Measurements from ENCODE around the gene ARF6.

ARF6 gene

DNA sequence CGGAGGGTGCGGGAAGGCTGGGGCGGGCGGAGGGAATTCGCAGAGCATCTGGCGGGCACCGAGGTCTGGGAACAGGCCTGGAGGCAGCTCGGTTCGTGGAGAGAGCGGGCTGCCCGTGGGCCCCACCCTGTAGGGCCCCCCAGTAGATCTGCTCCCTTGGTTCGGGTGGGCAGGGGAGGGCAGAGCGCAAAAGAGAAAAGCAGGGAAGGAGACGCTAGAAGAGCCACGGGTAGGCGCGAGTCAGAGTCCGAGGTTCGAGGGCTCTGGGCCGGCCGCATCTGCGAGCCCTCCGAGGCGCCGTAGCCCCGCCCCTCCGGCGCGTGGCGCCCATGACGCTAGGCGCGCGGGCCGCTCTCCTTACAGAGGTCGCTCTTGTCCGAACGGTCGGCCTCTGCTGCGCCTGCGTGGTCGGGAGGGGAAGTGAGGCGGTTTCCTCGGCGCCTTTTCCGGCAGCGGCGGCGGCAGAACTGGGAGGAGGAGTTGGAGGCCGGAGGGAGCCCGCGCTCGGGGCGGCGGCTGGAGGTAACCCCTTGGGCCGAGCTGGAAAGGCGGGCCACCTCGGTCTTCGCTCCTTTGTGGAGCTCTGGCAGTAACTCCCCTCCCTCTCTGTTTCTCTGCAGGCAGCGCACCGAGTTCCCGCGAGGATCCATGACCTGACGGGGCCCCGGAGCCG, at the start of gene ARF6:
Gene ARF6 (plus strand): TSS at position 447 of the 673 bp plus-strand sequence. CDS start 655 bp downstream, outside the sequence.
- TF ChIP-seq, protein P1, sequence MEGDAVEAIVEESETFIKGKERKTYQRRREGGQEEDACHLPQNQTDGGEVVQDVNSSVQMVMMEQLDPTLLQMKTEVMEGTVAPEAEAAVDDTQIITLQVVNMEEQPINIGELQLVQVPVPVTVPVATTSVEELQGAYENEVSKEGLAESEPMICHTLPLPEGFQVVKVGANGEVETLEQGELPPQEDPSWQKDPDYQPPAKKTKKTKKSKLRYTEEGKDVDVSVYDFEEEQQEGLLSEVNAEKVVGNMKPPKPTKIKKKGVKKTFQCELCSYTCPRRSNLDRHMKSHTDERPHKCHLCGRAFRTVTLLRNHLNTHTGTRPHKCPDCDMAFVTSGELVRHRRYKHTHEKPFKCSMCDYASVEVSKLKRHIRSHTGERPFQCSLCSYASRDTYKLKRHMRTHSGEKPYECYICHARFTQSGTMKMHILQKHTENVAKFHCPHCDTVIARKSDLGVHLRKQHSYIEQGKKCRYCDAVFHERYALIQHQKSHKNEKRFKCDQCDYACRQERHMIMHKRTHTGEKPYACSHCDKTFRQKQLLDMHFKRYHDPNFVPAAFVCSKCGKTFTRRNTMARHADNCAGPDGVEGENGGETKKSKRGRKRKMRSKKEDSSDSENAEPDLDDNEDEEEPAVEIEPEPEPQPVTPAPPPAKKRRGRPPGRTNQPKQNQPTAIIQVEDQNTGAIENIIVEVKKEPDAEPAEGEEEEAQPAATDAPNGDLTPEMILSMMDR (conservative IDR thresholded peaks at IDR 0.05; ENCODE audit: low read depth, low read length), result no peak
- H3K36me3 ChIP-seq (ENCODE audit: insufficient read depth), result 0 out of 2 replicates have a peak, but pooled peaks cover 2% of the 10 kb centered on the region
- H3K4me3 ChIP-seq (IDR thresholded peaks at IDR 0.05; ENCODE audit: insufficient read depth, low read depth, low read length), result no peak within 1 kb of the TSS
- H3K9ac ChIP-seq, result peak within 1 kb of the TSS; percentile 96
- H3K27me3 ChIP-seq (ENCODE audit: insufficient read depth, low read depth), result no peaks in the 10 kb centered on the region
- H2AFZ ChIP-seq (ENCODE audit: low read depth), result peak within 1 kb of the TSS; percentile 19; the same call in 1 of the 2 replicates
- H3K27ac ChIP-seq, result peak within 1 kb of the TSS; percentile 96
- peaks cover 18% of the 10 kb centered on the region for H4K20me1 ChIP-seq (ENCODE audit: insufficient read depth)
- peaks cover 48% of the 10 kb centered on the region for H3K79me2 ChIP-seq (ENCODE audit: insufficient read depth, low read depth)
- H3K4me1 ChIP-seq (ENCODE audit: low read depth, poor library complexity, severe bottlenecking), result peaks cover 29% of the 10 kb centered on the region
- H3K4me2 ChIP-seq, result peak within 1 kb of the TSS; percentile 92

DNA sequence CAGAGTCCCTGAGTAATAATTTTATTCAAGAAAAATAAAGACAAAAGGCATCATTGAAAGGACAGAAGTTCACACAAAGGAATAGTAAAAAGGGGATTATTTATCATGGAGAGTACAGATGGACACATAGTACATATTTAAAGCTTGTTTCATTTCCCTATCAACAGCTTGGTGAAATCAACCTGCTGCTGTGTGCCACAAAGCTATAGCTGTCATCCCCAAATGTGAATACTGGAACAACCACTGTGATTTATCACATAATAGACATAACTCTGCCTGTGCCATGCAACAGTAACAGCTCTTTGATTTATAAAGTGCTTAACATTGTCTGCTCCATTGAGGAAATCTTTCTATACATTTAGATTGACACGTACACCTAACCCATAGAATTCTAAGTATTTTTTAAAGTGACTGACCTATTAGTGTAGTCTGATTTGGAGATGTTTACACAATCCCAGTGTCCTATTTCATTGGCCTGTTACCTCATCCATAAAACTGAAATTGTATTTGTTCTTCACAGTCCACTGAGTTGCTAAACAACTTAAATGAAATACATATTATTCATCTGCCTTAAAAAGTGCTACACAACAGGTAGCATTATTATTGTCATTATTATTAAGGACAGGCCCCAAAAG, 43.6 kb upstream of the ARF6 start:
- H3K4me1 ChIP-seq (ENCODE audit: low read depth, poor library complexity, severe bottlenecking), result peaks cover 16% of the 10 kb centered on the region
- no peak overlapping the region for H3K27ac ChIP-seq
- TF ChIP-seq, protein P1 (conservative IDR thresholded peaks at IDR 0.05; ENCODE audit: low read depth, low read length), result no peak
- peaks cover 36% of the 10 kb centered on the region; the same call in 1 of the 2 replicates for H3K79me2 ChIP-seq (ENCODE audit: insufficient read depth, low read depth)
- no peaks in the 10 kb centered on the region for H4K20me1 ChIP-seq (ENCODE audit: insufficient read depth)
- H3K4me3 ChIP-seq (IDR thresholded peaks at IDR 0.05; ENCODE audit: insufficient read depth, low read depth, low read length), result no peak overlapping the region
- H3K27me3 ChIP-seq (ENCODE audit: insufficient read depth, low read depth), result no peaks in the 10 kb centered on the region
- no peaks in the 10 kb centered on the region; the same call in 1 of the 2 replicates for H3K36me3 ChIP-seq (ENCODE audit: insufficient read depth)
- H3K4me2 ChIP-seq, result no peak overlapping the region
- H3K9ac ChIP-seq, result no peak overlapping the region
- no peak overlapping the region for H2AFZ ChIP-seq (ENCODE audit: low read depth)

DNA sequence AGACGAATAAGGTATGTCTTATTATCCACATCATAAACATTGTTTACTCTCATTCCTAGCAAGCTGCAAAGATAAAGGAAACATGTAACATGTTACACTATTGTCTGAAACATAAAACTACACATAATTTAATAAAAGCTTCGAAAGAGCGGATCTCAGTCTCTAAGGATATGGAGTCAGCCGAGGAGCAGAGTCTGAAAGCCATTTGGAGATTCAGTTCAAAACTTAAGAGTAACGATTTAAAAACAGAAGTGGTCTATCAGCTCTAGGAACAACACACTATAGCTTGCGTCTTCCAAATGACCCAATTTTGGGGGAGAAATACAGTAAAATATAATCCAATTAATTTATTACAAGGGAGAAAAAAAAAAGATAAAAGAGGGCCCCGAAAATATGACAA, 41.1 kb upstream of the ARF6 start:
- Histone ChIP-seq H3K9ac (peak overlapping the region; percentile 81), H3K4me3 (IDR thresholded peaks at IDR 0.05; ENCODE audit: insufficient read depth, low read depth, low read length) (no peak overlapping the region), H4K20me1 (ENCODE audit: insufficient read depth) (no peaks in the 10 kb centered on the region), H3K27ac (peak overlapping the region; percentile 62), H3K27me3 (ENCODE audit: insufficient read depth, low read depth) (no peaks in the 10 kb centered on the region), H2AFZ (ENCODE audit: low read depth) (no peak overlapping the region; the same call in 1 of the 2 replicates), H3K79me2 (ENCODE audit: insufficient read depth, low read depth) (peaks cover 36% of the 10 kb centered on the region; the same call in 1 of the 2 replicates), H3K36me3 (ENCODE audit: insufficient read depth) (no peaks in the 10 kb centered on the region), H3K4me1 (ENCODE audit: low read depth, poor library complexity, severe bottlenecking) (peaks cover 17% of the 10 kb centered on the region), H3K4me2 (peak overlapping the region; percentile 94)
- TF ChIP-seq, protein P1 (conservative IDR thresholded peaks at IDR 0.05; ENCODE audit: low read depth, low read length), result no peak

DNA sequence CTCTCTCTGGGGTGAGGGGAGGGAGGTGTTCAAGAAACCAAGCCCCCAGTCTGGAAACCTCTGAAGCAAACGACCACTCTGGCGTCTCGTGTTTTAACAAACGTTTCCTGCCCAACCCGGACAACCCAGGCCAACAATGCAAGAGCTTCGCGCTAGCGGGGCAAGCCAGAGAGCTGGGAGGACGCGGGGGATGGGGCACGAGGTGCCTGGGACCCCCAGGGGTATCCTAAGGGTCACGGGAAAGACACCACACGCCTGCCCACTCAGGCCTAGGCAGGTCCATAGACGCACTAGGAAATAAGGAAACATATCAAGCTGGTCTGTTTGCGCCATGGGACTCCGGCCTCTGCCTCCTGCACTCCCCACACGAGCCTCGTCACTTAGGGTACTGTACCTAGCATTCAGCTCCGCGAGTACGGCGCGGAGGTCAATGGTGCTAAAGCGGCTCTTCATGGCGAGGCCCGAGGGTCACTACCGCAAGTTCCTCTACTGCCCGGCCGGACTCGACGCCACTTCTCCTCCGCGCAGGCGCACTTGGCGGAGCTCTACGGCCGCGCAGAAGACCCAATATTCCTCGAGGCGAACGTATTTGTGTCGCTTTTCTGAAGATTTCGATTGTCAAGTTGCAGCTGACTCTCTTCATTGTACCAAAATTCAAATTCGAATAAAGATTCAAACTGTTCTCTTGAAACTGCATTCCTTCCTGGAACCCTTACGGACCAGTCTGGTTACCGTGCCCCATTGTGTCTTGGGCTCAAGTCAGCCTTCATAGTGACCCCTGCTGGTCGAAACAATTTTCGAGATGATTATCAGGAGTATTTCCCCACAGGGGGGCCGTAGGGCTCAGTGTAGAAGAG, 40.4 kb upstream of the ARF6 start, which contains the start of gene NEMF:
Gene NEMF (minus strand): TSS at position 488 of the 857 bp plus-strand sequence. CDS start 35 bp downstream, at position 453.
- TF ChIP-seq, protein P1 (conservative IDR thresholded peaks at IDR 0.05; ENCODE audit: low read depth, low read length), result peak; percentile 82
- Histone ChIP-seq H3K27ac (peak within 1 kb of the TSS; percentile 62), H3K79me2 (ENCODE audit: insufficient read depth, low read depth) (peaks cover 36% of the 10 kb centered on the region; the same call in 1 of the 2 replicates)

More for the DNA sequence above, 40.4 kb upstream of the ARF6 start, which contains the start of gene NEMF:
- H3K27me3 ChIP-seq (ENCODE audit: insufficient read depth, low read depth), result no peaks in the 10 kb centered on the region
- H3K9ac ChIP-seq, result peak within 1 kb of the TSS; percentile 81
- H2AFZ ChIP-seq (ENCODE audit: low read depth), result peak within 1 kb of the TSS; percentile 86
- H4K20me1 ChIP-seq (ENCODE audit: insufficient read depth), result no peaks in the 10 kb centered on the region
- H3K4me1 ChIP-seq (ENCODE audit: low read depth, poor library complexity, severe bottlenecking), result peaks cover 21% of the 10 kb centered on the region
- H3K4me3 ChIP-seq (IDR thresholded peaks at IDR 0.05; ENCODE audit: insufficient read depth, low read depth, low read length), result no peak within 1 kb of the TSS
- no peaks in the 10 kb centered on the region for H3K36me3 ChIP-seq (ENCODE audit: insufficient read depth)
- H3K4me2 ChIP-seq, result peak within 1 kb of the TSS; percentile 94

Measured in KMS-11 (cell line).